ENCODE results near the gene NTSR2. TPM values are rescaled to one million over a fixed set of nuclear protein-coding genes. Genes with fewer than 3 reads are reported as not detected.

The NTSR2 gene
- total RNA-seq, 2 experiments from 2014 or later = not detected

- no peak for DNase-seq (ENCODE audit: low spot score)
- Histone ChIP-seq H4K20me1 (ENCODE audit: insufficient read depth, low read length) (no peaks in the 10 kb centered on the region), H3K36me3 (ENCODE audit: insufficient read depth, low read length) (no peaks in the 10 kb centered on the region), H2AFZ (ENCODE audit: low read length) (no peak overlapping the region), H3K27ac (ENCODE audit: low read depth, low read length, poor library complexity, severe bottlenecking) (no peak overlapping the region), H3K4me3 (ENCODE audit: low read depth, low read length, poor library complexity, severe bottlenecking) (no peak overlapping the region), H3K9me3 (ENCODE audit: low read length) (no peaks in the 10 kb centered on the region), H3K9me2 (ENCODE audit: insufficient read depth, low read length) (no peaks in the 10 kb centered on the region), H3K4me2 (ENCODE audit: low read length) (no peak overlapping the region), H3K79me2 (ENCODE audit: insufficient read depth, low read depth, low read length) (no peaks in the 10 kb centered on the region), H3K4me1 (ENCODE audit: insufficient read depth, low read length, poor library complexity, severe bottlenecking) (no peaks in the 10 kb centered on the region)
- no TSS peak for BruUV-seq (replicated peaks)
- POLR2A ChIA-PET = interaction anchor here (1.4 kb wide), 1 partner anchor 10 kb away, joined by 4 read pairs; no protein-coding TSS in a partner anchor
- no peak for TF ChIP-seq CTCF (conservative IDR thresholded peaks at IDR 0.05; ENCODE audit: low read length)
- no peak for TF ChIP-seq EZH2phosphoT487 (IDR thresholded peaks at IDR 0.05; ENCODE audit: borderline replicate concordance, low read depth, low read length)
- intact Hi-C loops (cut with micrococcal nuclease; ENCODE audit: unreplicated experiment) = no loop called here
- CTCF ChIA-PET (ENCODE audit: unreplicated experiment) = no interaction called here
These were observed 40.2 kb upstream of the NTSR2 start for GRCh38 chr2:11710210-11710609.

- intact Hi-C loops (cut with micrococcal nuclease; ENCODE audit: unreplicated experiment) = no loop called here
- Histone ChIP-seq H4K20me1 (ENCODE audit: insufficient read depth, low read length) (no peaks in the 10 kb centered on the region), H3K4me2 (ENCODE audit: low read length) (no peak overlapping the region), H3K27ac (ENCODE audit: low read depth, low read length, poor library complexity, severe bottlenecking) (no peak overlapping the region), H3K4me1 (ENCODE audit: insufficient read depth, low read length, poor library complexity, severe bottlenecking) (no peaks in the 10 kb centered on the region), H2AFZ (ENCODE audit: low read length) (no peak overlapping the region), H3K79me2 (ENCODE audit: insufficient read depth, low read depth, low read length) (no peaks in the 10 kb centered on the region), H3K36me3 (ENCODE audit: insufficient read depth, low read length) (no peaks in the 10 kb centered on the region), H3K9me3 (ENCODE audit: low read length) (no peaks in the 10 kb centered on the region), H3K9me2 (ENCODE audit: insufficient read depth, low read length) (no peaks in the 10 kb centered on the region), H3K4me3 (ENCODE audit: low read depth, low read length, poor library complexity, severe bottlenecking) (no peak overlapping the region)
- BruUV-seq (replicated peaks) = no TSS peak
- no peak for DNase-seq (ENCODE audit: low spot score)
- ChIA-PET CTCF (ENCODE audit: unreplicated experiment) (no interaction called here), POLR2A (no interaction called here)
- no peak for TF ChIP-seq CTCF (conservative IDR thresholded peaks at IDR 0.05; ENCODE audit: low read length)
- TF ChIP-seq EZH2phosphoT487 (IDR thresholded peaks at IDR 0.05; ENCODE audit: borderline replicate concordance, low read depth, low read length) = no peak
These were observed 39.3 kb upstream of the NTSR2 start for GRCh38 chr2:11709293-11709692.

- no peak overlapping the region for H3K4me3 ChIP-seq (ENCODE audit: low read depth, low read length, poor library complexity, severe bottlenecking)
- no TSS peak for BruUV-seq (replicated peaks)
- no peak overlapping the region for H3K27ac ChIP-seq (ENCODE audit: low read depth, low read length, poor library complexity, severe bottlenecking)
- H2AFZ ChIP-seq (ENCODE audit: low read length) = no peak overlapping the region
- no peak for TF ChIP-seq EZH2phosphoT487 (IDR thresholded peaks at IDR 0.05; ENCODE audit: borderline replicate concordance, low read depth, low read length)
- no peak for TF ChIP-seq CTCF (conservative IDR thresholded peaks at IDR 0.05; ENCODE audit: low read length)
- intact Hi-C loops (cut with micrococcal nuclease; ENCODE audit: unreplicated experiment) = no loop called here
- H3K36me3 ChIP-seq (ENCODE audit: insufficient read depth, low read length) = no peaks in the 10 kb centered on the region
- ChIA-PET POLR2A (no interaction called here), CTCF (ENCODE audit: unreplicated experiment) (interaction anchor here (0.6 kb wide), 1 partner anchor 36 kb away, joined by 3 read pairs; no protein-coding TSS in a partner anchor)
- no peaks in the 10 kb centered on the region for H4K20me1 ChIP-seq (ENCODE audit: insufficient read depth, low read length)
- H3K4me1 ChIP-seq (ENCODE audit: insufficient read depth, low read length, poor library complexity, severe bottlenecking) = no peaks in the 10 kb centered on the region
- H3K9me3 ChIP-seq (ENCODE audit: low read length) = no peaks in the 10 kb centered on the region
- H3K79me2 ChIP-seq (ENCODE audit: insufficient read depth, low read depth, low read length) = no peaks in the 10 kb centered on the region
- no peaks in the 10 kb centered on the region for H3K9me2 ChIP-seq (ENCODE audit: insufficient read depth, low read length)
- H3K4me2 ChIP-seq (ENCODE audit: low read length) = no peak overlapping the region
- no peak for DNase-seq (ENCODE audit: low spot score)
These were observed 38.1 kb upstream of the NTSR2 start for GRCh38 chr2:11708106-11708505.

All from OCI-LY7 (cell line).